IMR-90 (cell line): ENCODE measurements around the gene DNAH6. TPM values are rescaled to one million over a fixed set of nuclear protein-coding genes. Genes with fewer than 3 reads are reported as not detected.

Source experiments
- ATAC-seq: fragments of 200-7000 bp; cut with Tn5 transposase; 2 replicates; pipeline ENCODE4 v1.9.1; 2020; ENCODE audit warnings: low read depth, mild to moderate bottlenecking, moderate library complexity
- BruUV-seq: library from RNA; stranded (reverse); fragments of 400-500 nt; replicated peaks from 2 replicates; lab custom pipeline; 2021; lab: Mats Ljungman, UMichigan
- CTCF ChIA-PET: fragments of 300-600 bp; formaldehyde crosslinking; extraction: SDS; loops from one replicate; lab custom pipeline; 2021; ENCODE audit warnings: antibody characterized with exemption; lab: Yijun Ruan, JAX
- POLR2A ChIA-PET: fragments of 300-600 bp; sonication (Branson Sonifier 250); formaldehyde crosslinking; loops from one replicate; lab custom pipeline; 2022; ENCODE audit warnings: antibody characterized with exemption; ENCODE audit not compliant: unreplicated experiment; lab: Charles Lee
- DNase-seq: peaks from one replicate; pipeline ENCODE4 v3.0.0; 2013
- H2AFZ ChIP-seq: replicated peaks from 2 replicates; pipeline ENCODE3; 2013; ENCODE audit warnings: low read length, mild to moderate bottlenecking; ENCODE audit not compliant: poor library complexity
- H2AK5ac ChIP-seq: 2 replicates; pipeline ENCODE4 v1.6.1; 2013; ENCODE audit warnings: low read depth, low read length, inconsistent platforms
- H2AK9ac ChIP-seq: replicated peaks from 2 replicates; pipeline ENCODE3; 2013; ENCODE audit warnings: mild to moderate bottlenecking, low read depth, low read length, moderate library complexity; ENCODE audit not compliant: poor library complexity
- H2BK120ac ChIP-seq: 2 replicates; pipeline ENCODE4 v1.6.1; 2013; ENCODE audit warnings: low read depth, low read length, inconsistent platforms
- H2BK15ac ChIP-seq: 3 replicates; pipeline ENCODE4 v1.6.1; 2013; ENCODE audit warnings: low read depth, low read length, inconsistent platforms
- H2BK20ac ChIP-seq: 2 replicates; pipeline ENCODE4 v1.6.1; 2013; ENCODE audit warnings: low read depth, mild to moderate bottlenecking, inconsistent platforms, low read length, moderate library complexity
- H2BK5ac ChIP-seq: 2 replicates; pipeline ENCODE4 v1.6.1; 2013; ENCODE audit warnings: mild to moderate bottlenecking, low read depth, low read length, inconsistent platforms; ENCODE audit not compliant: poor library complexity, severe bottlenecking
- H3K14ac ChIP-seq: replicated peaks from 2 replicates; pipeline ENCODE4 v1.6.1; 2013; ENCODE audit warnings: low read depth, low read length, inconsistent platforms
- H3K18ac ChIP-seq: 2 replicates; pipeline ENCODE4 v1.6.1; 2013; ENCODE audit warnings: low read depth, low read length, control low read depth
- H3K23ac ChIP-seq: 2 replicates; pipeline ENCODE4 v1.6.1; 2013; ENCODE audit warnings: low read depth, low read length, inconsistent platforms
- H3K27ac ChIP-seq: 2 replicates; pipeline ENCODE4 v1.5.1; 2013; ENCODE audit warnings: mild to moderate bottlenecking, control low read depth, low read length; ENCODE audit not compliant: insufficient read depth
- H3K27me3 ChIP-seq: 2 replicates; pipeline ENCODE4 v1.6.1; 2013; ENCODE audit warnings: low read length; ENCODE audit not compliant: control insufficient read depth, insufficient read depth
- H3K36me3 ChIP-seq: 2 replicates; pipeline ENCODE4 v1.6.1; 2013; ENCODE audit warnings: low read length, mixed read lengths; ENCODE audit not compliant: control insufficient read depth, insufficient read depth
- H3K4ac ChIP-seq: 2 replicates; pipeline ENCODE4 v1.6.1; 2013; ENCODE audit warnings: low read depth, low read length, inconsistent platforms
- H3K4me1 ChIP-seq: 2 replicates; pipeline ENCODE4 v1.6.1; 2013; ENCODE audit warnings: low read length, mixed read lengths; ENCODE audit not compliant: control insufficient read depth, insufficient read depth
- H3K4me2 ChIP-seq: 2 replicates; pipeline ENCODE4 v1.6.1; 2013; ENCODE audit warnings: low read depth, mild to moderate bottlenecking, control low read depth, low read length, moderate library complexity
- H3K4me3 ChIP-seq: 2 replicates; pipeline ENCODE4 v1.5.1; 2013; ENCODE audit warnings: low read depth, mild to moderate bottlenecking, control low read depth, low read length, moderate library complexity; ENCODE audit not compliant: insufficient read depth
- H3K56ac ChIP-seq: 2 replicates; pipeline ENCODE4 v1.6.1; 2013; ENCODE audit warnings: low read length, inconsistent platforms; ENCODE audit not compliant: insufficient read depth; ENCODE audit errors: extremely low read depth
- H3K79me1 ChIP-seq, 2 experiments: 2 replicates each; pipeline ENCODE4 v1.6.1; 2013; ENCODE audit warnings: low read length in 2 of 2, inconsistent platforms in 1 of 2, low read depth in 1 of 2
- H3K9ac ChIP-seq: 2 replicates; pipeline ENCODE4 v1.6.1; 2013; ENCODE audit warnings: low read depth, low read length, control low read depth
- H3K9me1 ChIP-seq: 2 replicates; pipeline ENCODE4 v1.6.1; 2013; ENCODE audit warnings: low read length, inconsistent platforms; ENCODE audit not compliant: insufficient read depth
- H3K9me3 ChIP-seq: 2 replicates; pipeline ENCODE4 v1.6.1; 2013; ENCODE audit warnings: low read length; ENCODE audit not compliant: control insufficient read depth, insufficient read depth
- H4K20me1 ChIP-seq: 2 replicates; pipeline ENCODE4 v1.6.1; 2013; ENCODE audit warnings: low read length, inconsistent platforms; ENCODE audit not compliant: insufficient read depth
- H4K5ac ChIP-seq: 2 replicates; pipeline ENCODE4 v1.6.1; 2013; ENCODE audit warnings: mild to moderate bottlenecking, low read depth, low read length, control low read depth
- H4K8ac ChIP-seq, 2 experiments: 2 replicates each; pipeline ENCODE4 v1.6.1; 2013; ENCODE audit warnings: low read depth in 2 of 2, low read length in 2 of 2, control low read depth in 1 of 2, inconsistent platforms in 1 of 2
- H4K91ac ChIP-seq: 2 replicates; pipeline ENCODE4 v1.6.1; 2013; ENCODE audit warnings: low read depth, low read length, inconsistent platforms; ENCODE audit not compliant: insufficient read depth
- BHLHE40 ChIP-seq: fragments of 150-350 bp; IDR thresholded peaks from 2 replicates; pipeline ENCODE4 v1.6.1; 2016; ENCODE audit warnings: mild to moderate bottlenecking, low read depth, low read length
- CEBPB ChIP-seq: IDR thresholded peaks from 2 replicates; pipeline ENCODE4 v1.6.1; 2012; ENCODE audit warnings: low read depth, low read length, improper control_type of control experiment
- CHD1 ChIP-seq: IDR thresholded peaks from 2 replicates; pipeline ENCODE4 v1.6.1; 2012; ENCODE audit warnings: low read depth, low read length, improper control_type of control experiment
- ELK1 ChIP-seq: fragments of 150-350 bp; IDR thresholded peaks from 2 replicates; pipeline ENCODE4 v1.6.1; 2016; ENCODE audit warnings: low read depth, mild to moderate bottlenecking, low read length, moderate library complexity, borderline replicate concordance
- FOS ChIP-seq: fragments of 150-350 bp; IDR thresholded peaks from 2 replicates; pipeline ENCODE4 v1.6.1; 2016; ENCODE audit warnings: low read depth, low read length
- MAZ ChIP-seq: IDR thresholded peaks from 2 replicates; pipeline ENCODE4 v1.6.1; 2012; ENCODE audit warnings: low read depth, mild to moderate bottlenecking, low read length, improper control_type of control experiment, moderate library complexity, borderline replicate concordance
- MXI1 ChIP-seq: IDR thresholded peaks from 2 replicates; pipeline ENCODE4 v1.6.1; 2012; ENCODE audit warnings: low read depth, mild to moderate bottlenecking, low read length, moderate library complexity, borderline replicate concordance
- NFE2L2 ChIP-seq: fragments of 150-350 bp; IDR thresholded peaks from 2 replicates; pipeline ENCODE4 v1.6.1; 2016; ENCODE audit warnings: low read depth, mild to moderate bottlenecking, low read length
- POLR2A ChIP-seq: IDR thresholded peaks from 2 replicates; pipeline ENCODE4 v1.6.1; 2012; ENCODE audit warnings: mild to moderate bottlenecking, low read depth, low read length
- RAD21 ChIP-seq: IDR thresholded peaks from 2 replicates; pipeline ENCODE4 v1.6.1; 2012; ENCODE audit warnings: low read length, improper control_type of control experiment
- RCOR1 ChIP-seq: IDR thresholded peaks from 2 replicates; pipeline ENCODE4 v1.6.1; 2012; ENCODE audit warnings: mild to moderate bottlenecking, low read length, improper control_type of control experiment; ENCODE audit not compliant: insufficient replicate concordance
- RFX5 ChIP-seq: IDR thresholded peaks from 2 replicates; pipeline ENCODE4 v1.8.0; 2012; ENCODE audit warnings: low read depth, mild to moderate bottlenecking, low read length, moderate library complexity
- SMC3 ChIP-seq: fragments of 150-350 bp; IDR thresholded peaks from 2 replicates; pipeline ENCODE4 v1.6.1; 2016; ENCODE audit warnings: low read depth, mild to moderate bottlenecking, antibody characterized with exemption, low read length, moderate library complexity
- WGBS, 2 experiments: methylation state at CpG; one replicate each; pipeline versions ENCODE4 v1.1.5 to v1.1.7; 2013; ENCODE audit warnings: missing lambda C conversion rate in 2 of 2; ENCODE audit not compliant: insufficient read length in 1 of 2; ENCODE audit errors: extremely low coverage in 2 of 2; 5-methylcytosine and 5-hydroxymethylcytosine counted together
- dilution Hi-C: fragments of 300-500 bp; cut with HindIII; formaldehyde crosslinking; loops from one replicate; pipeline ENCODE4 v1.14.3; 2018; ENCODE audit warnings: low sequenced_read_pairs; ENCODE audit not compliant: unreplicated experiment
- in situ Hi-C: fragments of 300-500 bp; cut with MboI; formaldehyde crosslinking; loops from 3 replicates; pipeline ENCODE4 v1.14.3; 2019; ENCODE audit warnings: low sequenced_read_pairs, inconsistent platforms, mixed read lengths
- intact Hi-C: fragments of 100-400 bp; cut with micrococcal nuclease; formaldehyde crosslinking; loops from 2 replicates; pipeline ENCODE4 v1.10.0; 2022
- polyA plus RNA-seq, 3 experiments: library from polyadenylated mRNA; depleted of rRNA; stranded (reverse); fragments of >200 nt; gene quantifications; 2 replicates each; pipeline ENCODE4 v1.2.3, GENCODE V29; 2012; ENCODE audit warnings: low replicate concordance in 1 of 3
- total RNA-seq: library from RNA; depleted of rRNA; stranded (reverse); fragments of >200 nt; gene quantifications from 2 replicates; pipeline ENCODE4 v1.2.3, GENCODE V29; 2012
- TF ChIP-seq, protein P1 (sequence below): conservative IDR thresholded peaks from 2 replicates; pipeline ENCODE4 v1.5.1; 2012; ENCODE audit warnings: mild to moderate bottlenecking, low read depth, low read length, improper control_type of control experiment
- TF ChIP-seq, protein P2 (sequence below): fragments of 150-350 bp; IDR thresholded peaks from 2 replicates; pipeline ENCODE4 v1.6.1; 2017; ENCODE audit warnings: mild to moderate bottlenecking, antibody characterized with exemption, low read length, low read depth

The DNAH6 gene
- total and polyA plus RNA-seq, 2 of the 4 experiments (the other 2 are of a cell fraction), result under 0.01 to 0.07 TPM

DNA sequence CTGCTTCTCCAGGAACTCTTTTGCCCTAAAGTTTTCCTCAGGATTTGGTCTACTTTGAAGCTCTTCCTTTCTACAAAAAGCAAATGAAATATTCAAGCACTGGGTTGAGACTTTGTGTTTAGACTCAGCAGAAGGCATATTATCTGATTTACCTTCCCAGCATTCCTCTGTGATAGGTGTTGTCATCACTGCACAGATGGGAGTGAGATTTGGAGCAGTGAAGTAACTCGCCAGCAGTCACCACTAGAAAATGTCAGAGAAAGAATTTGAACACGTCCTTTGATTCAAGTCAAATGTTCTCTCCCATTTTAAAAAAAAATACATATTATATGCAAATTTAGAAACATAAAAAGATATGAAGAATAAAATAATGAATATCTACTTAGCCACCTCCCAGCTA lies 112.2 kb downstream of the DNAH6 start:
- H3K4me1 ChIP-seq, result no peaks in the 10 kb centered on the region
- ATAC-seq (no peak), DNase-seq (no peak)
- no CpG with 5 or more reads among the region's 2 CpGs for WGBS, 2 experiments
- no peaks in the 10 kb centered on the region for H3K9me3 ChIP-seq
- CTCF ChIA-PET, result interaction anchor here (0.6 kb wide), 1 partner anchor 61 kb away, joined by 3 read pairs; no protein-coding TSS in a partner anchor
- no peak overlapping the region for H3K27ac ChIP-seq
- H4K91ac ChIP-seq, result no peak overlapping the region
- intact Hi-C loops, result no loop called here
- H3K9ac ChIP-seq, result no peak overlapping the region
- H2BK20ac ChIP-seq, result no peak overlapping the region
- H3K18ac ChIP-seq, result no peak overlapping the region
- H3K4me3 ChIP-seq, result no peak overlapping the region
- dilution Hi-C loops, result no loop called here
- H3K9me1 ChIP-seq, result no peaks in the 10 kb centered on the region
- no peak overlapping the region for H3K4me2 ChIP-seq
- H2BK120ac ChIP-seq, result no peak overlapping the region
- no peak overlapping the region for H4K5ac ChIP-seq
- no peak overlapping the region for H2BK15ac ChIP-seq
- no peak for TF ChIP-seq ELK1
- TF ChIP-seq RCOR1, result no peak
- no peak for TF ChIP-seq RFX5
- TF ChIP-seq POLR2A, result no peak
- TF ChIP-seq, protein P1, sequence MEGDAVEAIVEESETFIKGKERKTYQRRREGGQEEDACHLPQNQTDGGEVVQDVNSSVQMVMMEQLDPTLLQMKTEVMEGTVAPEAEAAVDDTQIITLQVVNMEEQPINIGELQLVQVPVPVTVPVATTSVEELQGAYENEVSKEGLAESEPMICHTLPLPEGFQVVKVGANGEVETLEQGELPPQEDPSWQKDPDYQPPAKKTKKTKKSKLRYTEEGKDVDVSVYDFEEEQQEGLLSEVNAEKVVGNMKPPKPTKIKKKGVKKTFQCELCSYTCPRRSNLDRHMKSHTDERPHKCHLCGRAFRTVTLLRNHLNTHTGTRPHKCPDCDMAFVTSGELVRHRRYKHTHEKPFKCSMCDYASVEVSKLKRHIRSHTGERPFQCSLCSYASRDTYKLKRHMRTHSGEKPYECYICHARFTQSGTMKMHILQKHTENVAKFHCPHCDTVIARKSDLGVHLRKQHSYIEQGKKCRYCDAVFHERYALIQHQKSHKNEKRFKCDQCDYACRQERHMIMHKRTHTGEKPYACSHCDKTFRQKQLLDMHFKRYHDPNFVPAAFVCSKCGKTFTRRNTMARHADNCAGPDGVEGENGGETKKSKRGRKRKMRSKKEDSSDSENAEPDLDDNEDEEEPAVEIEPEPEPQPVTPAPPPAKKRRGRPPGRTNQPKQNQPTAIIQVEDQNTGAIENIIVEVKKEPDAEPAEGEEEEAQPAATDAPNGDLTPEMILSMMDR, result no peak
- no peak for TF ChIP-seq BHLHE40
- no peak for TF ChIP-seq CHD1
- TF ChIP-seq, protein P2, sequence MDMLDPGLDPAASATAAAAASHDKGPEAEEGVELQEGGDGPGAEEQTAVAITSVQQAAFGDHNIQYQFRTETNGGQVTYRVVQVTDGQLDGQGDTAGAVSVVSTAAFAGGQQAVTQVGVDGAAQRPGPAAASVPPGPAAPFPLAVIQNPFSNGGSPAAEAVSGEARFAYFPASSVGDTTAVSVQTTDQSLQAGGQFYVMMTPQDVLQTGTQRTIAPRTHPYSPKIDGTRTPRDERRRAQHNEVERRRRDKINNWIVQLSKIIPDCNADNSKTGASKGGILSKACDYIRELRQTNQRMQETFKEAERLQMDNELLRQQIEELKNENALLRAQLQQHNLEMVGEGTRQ, result no peak
- no peak for TF ChIP-seq NFE2L2
- TF ChIP-seq SMC3, result no peak
- no peak for TF ChIP-seq FOS
- TF ChIP-seq CEBPB, result no peak
- no peak for TF ChIP-seq MAZ
- no peak for TF ChIP-seq RAD21
- TF ChIP-seq MXI1, result no peak
- H2AK9ac ChIP-seq, result no peak overlapping the region
- peaks cover 5% of the 10 kb centered on the region for H3K27me3 ChIP-seq
- H3K36me3 ChIP-seq, result no peaks in the 10 kb centered on the region
- no peak overlapping the region for H3K14ac ChIP-seq
- no peak overlapping the region for H4K8ac ChIP-seq
- in situ Hi-C loops, result no loop called here
- H2BK5ac ChIP-seq, result no peak overlapping the region
- H3K4ac ChIP-seq, result no peak overlapping the region
- no peak overlapping the region for H2AK5ac ChIP-seq
- no peak overlapping the region for H3K23ac ChIP-seq
- no peak overlapping the region for H3K56ac ChIP-seq
- no peaks in the 10 kb centered on the region for H3K79me1 ChIP-seq
- POLR2A ChIA-PET, result interaction anchor here (0.7 kb wide), 1 partner anchor 229 kb away, joined by 3 read pairs; no protein-coding TSS in a partner anchor
- no peak overlapping the region for H2AFZ ChIP-seq
- H4K20me1 ChIP-seq, result no peaks in the 10 kb centered on the region
- BruUV-seq, result no TSS peak
